PFSK-1 (cell line): ENCODE results near the gene KRTAP3-1. TPM values are rescaled to one million over a fixed set of nuclear protein-coding genes. Genes with fewer than 3 reads are reported as not detected.
"Not testable (repeated sequence)": the region's sequence is repeated elsewhere in the genome, so short reads cannot be mapped to it uniquely, and the experiment has no call there.

Experiments
- FOXP2 ChIP-seq: optimal IDR thresholded peaks from 2 replicates; pipeline ENCODE3; 2011; ENCODE audit warnings: borderline replicate concordance, control low read depth, inconsistent platforms; ENCODE audit not compliant: insufficient read depth; ENCODE audit errors: extremely low read length, extremely low read depth
- POLR2AphosphoS5 ChIP-seq: IDR thresholded peaks from 2 replicates; pipeline ENCODE4 v1.6.1; 2012; ENCODE audit warnings: low read depth, mild to moderate bottlenecking, control low read depth, low read length, moderate library complexity
- REST ChIP-seq, 2 experiments: IDR thresholded peaks; 2 replicates each; pipeline versions ENCODE4 v1.6.1 to v1.8.0; 2011 to 2012; ENCODE audit warnings: low read depth in 2 of 2, low read length in 2 of 2, control low read depth in 1 of 2, inconsistent platforms in 1 of 2, mild to moderate bottlenecking in 1 of 2, moderate library complexity in 1 of 2; ENCODE audit not compliant: insufficient read depth in 1 of 2
- SIN3A ChIP-seq: IDR thresholded peaks from 2 replicates; pipeline ENCODE4 v1.6.1; 2012; ENCODE audit warnings: mild to moderate bottlenecking, low read length, moderate library complexity, borderline replicate concordance; ENCODE audit not compliant: insufficient read depth
- TAF1 ChIP-seq: IDR thresholded peaks from 2 replicates; pipeline ENCODE4 v1.6.1; 2012; ENCODE audit warnings: low read length, control low read depth, borderline replicate concordance; ENCODE audit not compliant: insufficient read depth
- polyA plus RNA-seq: library from polyadenylated mRNA; unstranded; fragments of >200 nt; gene quantifications from one replicate; pipeline ENCODE4 v1.2.1, GENCODE V29; 2012; ENCODE audit warnings: low read depth, missing spikeins; ENCODE audit not compliant: insufficient read length

Gene KRTAP3-1
- not detected for polyA plus RNA-seq

DNA sequence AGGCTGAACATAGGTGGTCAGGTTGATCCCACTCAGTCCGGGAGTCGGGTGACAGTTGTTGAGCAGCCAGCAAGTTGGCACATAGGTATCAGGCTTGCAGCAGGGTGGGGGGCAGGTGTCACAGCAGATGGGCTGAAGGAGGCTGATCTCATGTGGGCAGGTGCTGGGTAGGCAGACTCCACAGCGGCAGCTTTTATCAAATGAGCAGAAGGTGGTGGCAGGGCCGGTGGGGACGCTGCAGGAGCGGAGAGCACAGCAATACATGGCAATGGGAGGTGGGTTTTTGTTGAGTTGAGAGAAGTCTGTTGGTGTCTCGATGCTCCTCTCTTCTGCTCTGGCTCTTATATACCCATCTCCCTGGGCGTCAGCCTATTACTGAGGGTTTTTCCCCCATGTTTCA is at the start of gene KRTAP3-1:
Gene KRTAP3-1, minus strand, starts transcription at position 318 of the 400 bp plus-strand sequence. Its CDS starts 54 bp downstream, at position 264.
- no peak for TF ChIP-seq TAF1
- TF ChIP-seq POLR2AphosphoS5, result no peak
- TF ChIP-seq REST (IDR thresholded peaks at IDR 0.05; ENCODE audit: insufficient read depth in 1 of 2, low read depth in 2 of 2, low read length in 2 of 2), result no peak
- TF ChIP-seq FOXP2, result no peak
- no peak for TF ChIP-seq SIN3A

DNA sequence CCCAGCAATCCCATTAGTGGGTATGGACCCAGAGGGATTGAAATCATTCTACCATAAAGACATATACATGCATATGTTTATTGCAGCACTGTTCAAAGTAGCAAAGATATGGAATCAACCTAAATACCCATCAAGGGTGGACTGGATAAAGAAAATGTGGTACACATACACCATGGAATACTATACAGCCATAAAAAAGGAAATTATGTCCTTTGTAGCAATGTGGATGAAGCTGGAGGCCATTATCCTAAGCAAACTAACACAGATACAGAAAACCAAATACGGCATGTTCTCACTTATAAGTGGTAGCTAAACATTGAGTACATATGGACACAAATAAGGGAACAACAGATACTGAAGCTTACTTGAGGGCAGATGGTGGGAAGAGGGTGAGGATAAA is 48.6 kb upstream of the KRTAP3-1 start:
- TF ChIP-seq REST (IDR thresholded peaks at IDR 0.05; ENCODE audit: insufficient read depth in 1 of 2, low read depth in 2 of 2, low read length in 2 of 2), result no peak
- TF ChIP-seq FOXP2, result no peak

DNA sequence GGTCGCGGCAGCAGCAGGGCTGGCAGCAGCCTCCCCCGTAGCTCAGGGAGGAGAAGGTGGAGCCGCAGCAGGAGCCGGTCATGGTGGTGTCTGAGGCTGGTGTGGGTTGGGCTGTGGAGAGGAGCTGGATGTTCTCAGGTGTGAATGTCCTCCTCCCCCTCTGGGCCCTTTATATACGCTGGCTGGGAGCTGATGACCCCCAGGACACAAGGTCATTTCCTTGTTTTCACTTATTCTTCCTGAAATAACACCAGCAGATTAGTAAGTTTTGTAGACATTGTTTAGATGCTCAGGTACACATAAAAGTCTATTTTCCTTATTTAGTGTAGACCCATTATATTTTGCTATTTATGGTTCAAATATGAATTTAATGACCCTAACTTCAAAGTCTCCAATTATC is 46.2 kb upstream of the KRTAP3-1 start, which contains the start of gene KRTAP2-2:
Gene KRTAP2-2, minus strand, starts transcription at position 101 of the 400 bp plus-strand sequence. Its CDS starts 19 bp downstream, at position 82.
- not testable (repeated sequence) for TF ChIP-seq SIN3A; TAF1; REST (IDR thresholded peaks at IDR 0.05; ENCODE audit: insufficient read depth in 1 of 2, low read depth in 2 of 2, low read length in 2 of 2)

DNA sequence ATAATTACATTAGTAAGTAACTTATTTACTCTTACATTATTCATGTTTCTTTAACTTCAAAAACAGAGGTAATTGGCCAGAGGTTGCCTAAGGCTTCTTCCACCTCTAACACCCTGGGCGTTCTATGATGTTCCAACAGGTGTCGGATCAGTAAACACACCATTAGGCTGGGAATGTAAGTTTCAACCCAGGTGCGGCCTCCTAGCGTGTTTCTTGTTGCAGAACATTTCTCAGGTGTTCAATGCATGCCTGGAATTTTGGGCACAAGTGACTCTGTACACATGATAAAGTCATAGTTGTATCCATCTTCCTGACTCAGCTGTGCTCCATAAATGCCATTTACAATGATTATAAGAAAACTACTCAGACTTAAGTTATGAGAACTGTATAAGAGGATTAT is 45.1 kb upstream of the KRTAP3-1 start:
- TF ChIP-seq TAF1, result no peak
- TF ChIP-seq FOXP2, result no peak
- no peak for TF ChIP-seq REST (IDR thresholded peaks at IDR 0.05; ENCODE audit: insufficient read depth in 1 of 2, low read depth in 2 of 2, low read length in 2 of 2)
- TF ChIP-seq SIN3A, result no peak
- no peak for TF ChIP-seq POLR2AphosphoS5

DNA sequence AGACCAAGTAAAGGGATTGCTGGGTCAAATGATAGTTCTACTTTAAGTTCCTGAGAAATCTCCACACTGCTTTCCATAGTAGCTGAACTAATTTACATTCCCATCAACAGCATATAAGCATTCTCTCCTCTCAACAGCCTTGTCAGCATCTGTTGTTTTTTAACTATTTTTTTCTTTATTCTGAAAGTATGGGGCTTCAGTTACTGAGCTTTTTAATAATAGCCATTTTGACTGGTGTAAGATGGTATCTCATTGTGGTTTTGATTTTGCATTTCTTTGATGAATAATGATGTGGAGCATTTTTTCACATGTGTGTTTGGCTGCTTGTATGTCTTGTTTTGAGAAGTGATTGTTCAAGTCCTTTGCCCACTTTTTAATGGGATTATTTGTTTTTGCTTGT is 43.6 kb upstream of the KRTAP3-1 start:
- TF ChIP-seq SIN3A (no peak), FOXP2 (no peak), TAF1 (no peak), REST (IDR thresholded peaks at IDR 0.05; ENCODE audit: insufficient read depth in 1 of 2, low read depth in 2 of 2, low read length in 2 of 2) (no peak), POLR2AphosphoS5 (no peak)
